ENCODE measurements around the gene ARL6IP1. TPM values are rescaled to one million over a fixed set of nuclear protein-coding genes. Genes with fewer than 3 reads are reported as not detected.

Gene ARL6IP1
- total and polyA plus RNA-seq, 2 of the 13 experiments (the other 11 are each of a cell fraction or from before 2014, with no cell fraction given): 263 to 373 TPM

DNA sequence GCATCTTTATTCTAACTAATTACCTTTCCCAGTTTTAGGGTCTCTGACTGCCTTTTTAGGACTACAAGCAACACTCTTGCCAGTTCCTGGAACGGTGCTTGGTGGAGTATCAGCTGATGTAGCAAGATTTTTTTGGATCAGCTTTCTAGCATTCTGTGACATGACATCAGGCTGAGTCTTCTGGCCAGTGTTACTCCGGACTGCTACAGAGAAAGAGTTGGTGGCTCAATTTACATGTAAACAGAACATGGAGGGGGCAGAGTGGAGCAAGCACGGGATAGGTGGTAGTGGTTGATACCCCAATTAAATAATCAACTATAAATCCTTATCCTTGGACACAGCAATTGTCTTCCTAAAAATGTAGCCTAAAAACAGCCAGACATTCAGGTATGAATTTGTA is 10.6 kb upstream of the ARL6IP1 start:
- ATAC-seq (no peak), FAIRE-seq (no peak), DNase-seq (ENCODE audit: low spot score) (no peak)
- no peak overlapping the region for H3K27ac ChIP-seq (ENCODE audit: extremely low read length, insufficient read depth, low read length)
- POLR2A ChIA-PET: no interaction called here
- H3K36me3 ChIP-seq (replicated peaks in 1 of 2; ENCODE audit: control insufficient read depth in 1 of 2, insufficient read depth in 2 of 2, low read length in 2 of 2): peaks cover 39 to 71% of the 10 kb centered on the region in 2 experiments
- no peak overlapping the region for H3K4me2 ChIP-seq (ENCODE audit: low read depth, low read length)
- no peaks in the 10 kb centered on the region for H3K79me2 ChIP-seq (ENCODE audit: insufficient read depth, low read length)
- no TSS peak for BruUV-seq (replicated peaks)
- H3K27me3 ChIP-seq (ENCODE audit: control insufficient read depth in 1 of 2, insufficient read depth in 2 of 2, low read length in 2 of 2): no peaks in the 10 kb centered on the region
- H3K4me1 ChIP-seq (ENCODE audit: insufficient read depth, low read length): no peaks in the 10 kb centered on the region
- intact Hi-C loops (cut with micrococcal nuclease; ENCODE audit: unreplicated experiment): no loop called here
- no peaks in the 10 kb centered on the region for H4K20me1 ChIP-seq (ENCODE audit: insufficient read depth, low read length)
- in situ Hi-C loops (cut with HindIII; ENCODE audit: extremely low pct_ligation_motif_present, low pct_unique_long_range_greater_than_20kb): no loop called here
- no peak overlapping the region for H2AFZ ChIP-seq (ENCODE audit: low read length)
- H3K4me3 ChIP-seq (replicated peaks in 1 of 3; ENCODE audit: insufficient read depth in 1 of 3, low read depth in 2 of 3, low read length in 3 of 3): no peak overlapping the region
- WGBS (ENCODE audit: low lambda C conversion rate): 98% methylated on average over 3 of the region's 3 CpGs
- H3K9me3 ChIP-seq (ENCODE audit: low read length): no peaks in the 10 kb centered on the region
- CTCF ChIA-PET (ENCODE audit: low intra/inter-chr PET ratio, low total read pairs): no interaction called here
- TF ChIP-seq TCF12 (IDR thresholded peaks at IDR 0.05) (no peak), TCF12 (CRISPR knock-in tag; IDR thresholded peaks at IDR 0.05) (no peak), HDAC6 (IDR thresholded peaks at IDR 0.05; ENCODE audit: low read depth, low read length) (no peak), RBM22 (optimal IDR thresholded peaks at IDR 0.05; ENCODE audit: low read length) (peak; percentile 93), ZFP37 (CRISPR knock-in tag; IDR thresholded peaks at IDR 0.05; ENCODE audit: borderline replicate concordance) (no peak), SIN3B (IDR thresholded peaks at IDR 0.05; ENCODE audit: low read length) (no peak), SMAD1 (CRISPR knock-in tag; IDR thresholded peaks at IDR 0.05; ENCODE audit: borderline replicate concordance, low read depth) (no peak), GABPA (IDR thresholded peaks at IDR 0.05; ENCODE audit: low read depth, low read length) (no peak), GABPA (CRISPR knock-in tag; IDR thresholded peaks at IDR 0.05; ENCODE audit: low read depth) (no peak), KMT2B (CRISPR knock-in tag; IDR thresholded peaks at IDR 0.05) (no peak)
- TF ChIP-seq, protein P1, sequence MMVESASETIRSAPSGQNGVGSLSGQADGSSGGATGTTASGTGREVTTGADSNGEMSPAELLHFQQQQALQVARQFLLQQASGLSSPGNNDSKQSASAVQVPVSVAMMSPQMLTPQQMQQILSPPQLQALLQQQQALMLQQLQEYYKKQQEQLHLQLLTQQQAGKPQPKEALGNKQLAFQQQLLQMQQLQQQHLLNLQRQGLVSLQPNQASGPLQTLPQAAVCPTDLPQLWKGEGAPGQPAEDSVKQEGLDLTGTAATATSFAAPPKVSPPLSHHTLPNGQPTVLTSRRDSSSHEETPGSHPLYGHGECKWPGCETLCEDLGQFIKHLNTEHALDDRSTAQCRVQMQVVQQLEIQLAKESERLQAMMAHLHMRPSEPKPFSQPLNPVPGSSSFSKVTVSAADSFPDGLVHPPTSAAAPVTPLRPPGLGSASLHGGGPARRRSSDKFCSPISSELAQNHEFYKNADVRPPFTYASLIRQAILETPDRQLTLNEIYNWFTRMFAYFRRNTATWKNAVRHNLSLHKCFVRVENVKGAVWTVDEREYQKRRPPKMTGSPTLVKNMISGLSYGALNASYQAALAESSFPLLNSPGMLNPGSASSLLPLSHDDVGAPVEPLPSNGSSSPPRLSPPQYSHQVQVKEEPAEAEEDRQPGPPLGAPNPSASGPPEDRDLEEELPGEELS (CRISPR knock-in tag; IDR thresholded peaks at IDR 0.05): no peak
- TF ChIP-seq, protein P2, sequence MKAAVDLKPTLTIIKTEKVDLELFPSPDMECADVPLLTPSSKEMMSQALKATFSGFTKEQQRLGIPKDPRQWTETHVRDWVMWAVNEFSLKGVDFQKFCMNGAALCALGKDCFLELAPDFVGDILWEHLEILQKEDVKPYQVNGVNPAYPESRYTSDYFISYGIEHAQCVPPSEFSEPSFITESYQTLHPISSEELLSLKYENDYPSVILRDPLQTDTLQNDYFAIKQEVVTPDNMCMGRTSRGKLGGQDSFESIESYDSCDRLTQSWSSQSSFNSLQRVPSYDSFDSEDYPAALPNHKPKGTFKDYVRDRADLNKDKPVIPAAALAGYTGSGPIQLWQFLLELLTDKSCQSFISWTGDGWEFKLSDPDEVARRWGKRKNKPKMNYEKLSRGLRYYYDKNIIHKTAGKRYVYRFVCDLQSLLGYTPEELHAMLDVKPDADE (CRISPR knock-in tag; IDR thresholded peaks at IDR 0.05): peak; percentile 55; the same call in 1 of the 2 replicates
- no peak overlapping the region for H3K9ac ChIP-seq (ENCODE audit: insufficient read depth, low read depth, low read length)
